Memory B cell (primary cell): ENCODE results near the gene ANKS1A.

Source experiments
- ATAC-seq: fragments of 150-1000 bp; cut with Tn5 transposase; 2 replicates; pipeline ENCODE4 v1.10.0; 2021; ENCODE audit warnings: low read depth, mild to moderate bottlenecking, moderate library complexity
- DNase-seq, 2 donors: peaks; one replicate each; pipeline ENCODE4 v3.0.0; 2022; ENCODE audit warnings: low spot score in 2 of 2
- H3K27ac Mint-ChIP-seq: one replicate; pipeline ENCODE4 v1.8.0; 2022; ENCODE audit warnings: mild to moderate bottlenecking, moderate library complexity, mixed read lengths
- H3K27me3 Mint-ChIP-seq: one replicate; pipeline ENCODE4 v1.8.0; 2022; ENCODE audit warnings: mixed read lengths
- H3K36me3 Mint-ChIP-seq: one replicate; pipeline ENCODE4 v1.8.0; 2022; ENCODE audit warnings: mild to moderate bottlenecking, mixed read lengths
- H3K4me1 Mint-ChIP-seq: one replicate; pipeline ENCODE4 v1.8.0; 2022; ENCODE audit warnings: mixed read lengths
- H3K4me3 Mint-ChIP-seq: one replicate; pipeline ENCODE4 v1.8.0; 2022; ENCODE audit warnings: mild to moderate bottlenecking, moderate library complexity, mixed read lengths
- H3K9me3 Mint-ChIP-seq: one replicate; pipeline ENCODE4 v1.8.0; 2022; ENCODE audit warnings: mixed read lengths

The ANKS1A gene

GRCh38 chr6:34967461-34967860 lies 78.4 kb downstream of the ANKS1A start:
- Mint-ChIP-seq H3K4me3 (no peak overlapping the region), H3K4me1 (no peaks in the 10 kb centered on the region), H3K9me3 (no peaks in the 10 kb centered on the region), H3K36me3 (peaks cover 11% of the 10 kb centered on the region), H3K27me3 (no peaks in the 10 kb centered on the region), H3K27ac (no peak overlapping the region)
- no peak for ATAC-seq
- no peak for DNase-seq

GRCh38 chr6:34969662-34970265 lies 80.7 kb downstream of the ANKS1A start:
- Mint-ChIP-seq H3K27ac (no peak overlapping the region), H3K9me3 (no peaks in the 10 kb centered on the region), H3K4me3 (no peak overlapping the region), H3K36me3 (peaks cover 14% of the 10 kb centered on the region), H3K27me3 (no peaks in the 10 kb centered on the region), H3K4me1 (no peaks in the 10 kb centered on the region)
- ATAC-seq (no peak), DNase-seq (no peak)

- H3K9me3 Mint-ChIP-seq = no peaks in the 10 kb centered on the region
- no peak for ATAC-seq
- no peaks in the 10 kb centered on the region for H3K27me3 Mint-ChIP-seq
- peaks cover 14% of the 10 kb centered on the region for H3K36me3 Mint-ChIP-seq
- no peak overlapping the region for H3K4me3 Mint-ChIP-seq
- H3K27ac Mint-ChIP-seq = no peak overlapping the region
- no peaks in the 10 kb centered on the region for H3K4me1 Mint-ChIP-seq
- DNase-seq = no peak
These were observed 81.4 kb downstream of the ANKS1A start for GRCh38 chr6:34970488-34970887.

- H3K4me1 Mint-ChIP-seq = no peaks in the 10 kb centered on the region
- ATAC-seq (no peak), DNase-seq (no peak)
- no peaks in the 10 kb centered on the region for H3K27me3 Mint-ChIP-seq
- no peaks in the 10 kb centered on the region for H3K9me3 Mint-ChIP-seq
- no peak overlapping the region for H3K27ac Mint-ChIP-seq
- H3K36me3 Mint-ChIP-seq = peaks cover 14% of the 10 kb centered on the region
- H3K4me3 Mint-ChIP-seq = no peak overlapping the region
These were observed 81.9 kb downstream of the ANKS1A start for GRCh38 chr6:34970957-34971356.

GRCh38 chr6:34973547-34974248 lies 84.6 kb downstream of the ANKS1A start:
- no peak overlapping the region for H3K27ac Mint-ChIP-seq
- DNase-seq = no peak

DNA sequence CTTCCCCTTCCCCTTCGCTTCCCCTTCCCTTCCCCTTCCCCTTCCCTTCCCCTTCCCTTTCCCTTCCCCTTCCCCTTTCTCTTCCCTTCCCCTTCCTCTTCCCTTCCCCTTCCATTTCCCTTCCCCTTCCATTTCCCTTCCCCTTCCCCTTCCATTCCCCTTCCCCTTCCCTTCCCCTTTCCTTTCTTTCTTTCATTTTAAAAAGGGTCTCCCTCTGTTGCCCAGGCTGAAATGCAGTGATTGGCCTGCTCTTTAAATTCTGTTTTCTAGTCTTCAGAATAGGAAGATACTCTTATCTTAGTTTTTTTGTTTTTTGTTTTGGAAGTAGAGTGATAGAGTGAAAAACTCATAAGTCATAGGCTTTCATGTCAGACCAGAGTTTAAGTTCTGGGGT lies 85.2 kb downstream of the ANKS1A start:
- peaks cover 18% of the 10 kb centered on the region for H3K36me3 Mint-ChIP-seq
- H3K9me3 Mint-ChIP-seq = no peaks in the 10 kb centered on the region
- H3K4me1 Mint-ChIP-seq = no peaks in the 10 kb centered on the region
- no peaks in the 10 kb centered on the region for H3K27me3 Mint-ChIP-seq
- no peak overlapping the region for H3K27ac Mint-ChIP-seq
- ATAC-seq (no peak), DNase-seq (no peak)
- no peak overlapping the region for H3K4me3 Mint-ChIP-seq

More at GRCh38 chr6:34973547-34974248, 84.6 kb downstream of the ANKS1A start:
- no peak for ATAC-seq
- Mint-ChIP-seq H3K4me1 (no peaks in the 10 kb centered on the region), H3K27me3 (no peaks in the 10 kb centered on the region), H3K36me3 (peaks cover 18% of the 10 kb centered on the region), H3K4me3 (no peak overlapping the region), H3K9me3 (no peaks in the 10 kb centered on the region)

DNA sequence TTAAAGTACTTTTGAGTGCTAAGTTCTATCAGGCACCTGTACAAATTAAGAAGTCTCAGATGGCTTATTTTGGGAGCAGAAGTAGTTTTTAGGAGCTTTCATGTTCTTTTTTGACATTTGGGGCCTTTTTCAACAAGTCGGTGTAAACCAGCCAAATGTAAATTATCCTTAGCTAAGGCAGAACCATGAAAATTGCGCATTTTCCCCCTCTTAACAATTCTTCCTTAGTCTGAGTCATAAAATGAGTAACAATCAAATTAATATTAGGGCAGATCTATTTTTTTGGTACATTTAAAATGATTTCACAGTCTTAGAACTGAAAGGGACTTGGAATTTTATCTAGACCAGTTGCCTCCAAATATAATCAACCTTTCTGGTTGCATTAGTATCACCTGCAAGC lies 87.2 kb downstream of the ANKS1A start:
- Mint-ChIP-seq H3K4me3 (no peak overlapping the region), H3K9me3 (no peaks in the 10 kb centered on the region), H3K27ac (no peak overlapping the region), H3K36me3 (peaks cover 13% of the 10 kb centered on the region), H3K27me3 (no peaks in the 10 kb centered on the region), H3K4me1 (no peaks in the 10 kb centered on the region)
- DNase-seq (no peak), ATAC-seq (no peak)

GRCh38 chr6:34979218-34979617 lies 90.2 kb downstream of the ANKS1A start:
- no peak for ATAC-seq
- H3K36me3 Mint-ChIP-seq = peaks cover 12% of the 10 kb centered on the region
- no peaks in the 10 kb centered on the region for H3K27me3 Mint-ChIP-seq
- no peak for DNase-seq
- no peak overlapping the region for H3K4me3 Mint-ChIP-seq
- no peak overlapping the region for H3K27ac Mint-ChIP-seq
- H3K9me3 Mint-ChIP-seq = no peaks in the 10 kb centered on the region
- no peaks in the 10 kb centered on the region for H3K4me1 Mint-ChIP-seq

DNA sequence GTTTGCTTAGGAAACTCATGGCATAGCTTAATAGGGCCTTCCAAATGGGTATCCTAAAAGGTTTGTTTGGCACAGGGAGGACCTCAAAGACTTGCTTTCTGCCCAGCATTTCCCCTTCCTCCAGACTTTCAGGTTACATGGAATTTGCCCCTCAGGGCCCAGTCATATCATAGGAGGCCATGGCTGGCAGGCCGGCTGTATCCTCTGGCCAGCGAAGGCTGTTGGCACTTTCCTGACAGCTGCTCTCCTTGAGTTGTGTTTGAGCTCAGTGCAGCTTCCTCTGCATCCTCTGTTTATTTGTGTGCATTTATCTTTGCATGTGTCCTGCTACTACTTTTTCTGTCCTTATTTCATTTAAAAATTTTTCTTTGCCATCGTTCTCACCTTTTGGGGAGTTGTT lies 90.9 kb downstream of the ANKS1A start:
- Mint-ChIP-seq H3K4me1 (no peaks in the 10 kb centered on the region), H3K4me3 (no peak overlapping the region), H3K9me3 (no peaks in the 10 kb centered on the region), H3K27me3 (no peaks in the 10 kb centered on the region), H3K36me3 (peaks cover 16% of the 10 kb centered on the region), H3K27ac (no peak overlapping the region)
- no peak for DNase-seq
- ATAC-seq = no peak

DNA sequence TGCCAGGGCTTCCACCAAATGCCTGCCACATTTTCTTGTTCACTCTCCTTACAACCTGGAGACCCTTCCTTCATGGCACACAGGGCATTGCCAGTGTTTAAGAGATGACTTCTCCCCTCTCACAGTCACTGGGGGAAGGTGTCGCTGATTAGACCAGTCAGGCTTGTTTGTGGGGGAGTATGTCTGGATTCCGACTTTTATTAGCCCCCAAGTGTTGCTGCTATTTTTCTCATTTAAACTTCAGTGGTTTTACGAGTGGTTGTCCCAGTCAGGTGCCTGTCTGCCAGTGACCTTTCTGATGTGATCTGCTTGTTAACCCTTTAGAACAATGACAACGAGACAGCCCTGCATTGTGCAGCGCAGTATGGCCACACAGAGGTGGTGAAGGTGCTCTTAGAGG lies 92.3 kb downstream of the ANKS1A start:
- Mint-ChIP-seq H3K4me1 (no peaks in the 10 kb centered on the region), H3K27ac (no peak overlapping the region), H3K36me3 (peaks cover 19% of the 10 kb centered on the region), H3K4me3 (no peak overlapping the region), H3K27me3 (no peaks in the 10 kb centered on the region), H3K9me3 (no peaks in the 10 kb centered on the region)
- DNase-seq = no peak
- ATAC-seq = no peak

GRCh38 chr6:34981951-34982350 lies 92.9 kb downstream of the ANKS1A start:
- Mint-ChIP-seq H3K9me3 (no peaks in the 10 kb centered on the region), H3K4me3 (no peak overlapping the region), H3K4me1 (no peaks in the 10 kb centered on the region), H3K27ac (no peak overlapping the region), H3K27me3 (no peaks in the 10 kb centered on the region), H3K36me3 (peaks cover 18% of the 10 kb centered on the region)
- no peak for ATAC-seq
- no peak for DNase-seq

DNA sequence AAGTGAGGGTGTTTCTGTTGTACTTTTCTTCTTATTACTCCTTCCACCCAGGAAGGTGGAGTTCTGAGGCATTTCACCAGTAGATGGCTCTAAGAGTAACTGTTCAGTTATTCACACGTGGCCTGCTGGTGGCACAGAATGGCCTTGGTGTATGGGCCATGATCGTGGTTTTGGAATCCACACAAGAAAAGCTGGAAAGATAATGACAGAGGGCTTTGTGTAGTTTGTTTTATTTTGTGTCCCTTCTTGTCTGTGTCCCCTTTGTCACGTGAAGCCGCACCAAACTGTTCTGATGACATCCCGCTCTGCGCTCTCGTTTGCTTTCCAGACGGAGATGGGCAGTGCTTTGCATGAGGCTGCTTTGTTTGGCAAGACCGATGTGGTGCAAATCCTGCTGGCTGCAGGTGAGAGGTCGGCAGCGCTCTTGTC lies 93.4 kb downstream of the ANKS1A start:
- Mint-ChIP-seq H3K4me3 (no peak overlapping the region), H3K27ac (no peak overlapping the region), H3K36me3 (peaks cover 18% of the 10 kb centered on the region), H3K9me3 (no peaks in the 10 kb centered on the region), H3K27me3 (no peaks in the 10 kb centered on the region), H3K4me1 (no peaks in the 10 kb centered on the region)
- no peak for DNase-seq
- no peak for ATAC-seq

DNA sequence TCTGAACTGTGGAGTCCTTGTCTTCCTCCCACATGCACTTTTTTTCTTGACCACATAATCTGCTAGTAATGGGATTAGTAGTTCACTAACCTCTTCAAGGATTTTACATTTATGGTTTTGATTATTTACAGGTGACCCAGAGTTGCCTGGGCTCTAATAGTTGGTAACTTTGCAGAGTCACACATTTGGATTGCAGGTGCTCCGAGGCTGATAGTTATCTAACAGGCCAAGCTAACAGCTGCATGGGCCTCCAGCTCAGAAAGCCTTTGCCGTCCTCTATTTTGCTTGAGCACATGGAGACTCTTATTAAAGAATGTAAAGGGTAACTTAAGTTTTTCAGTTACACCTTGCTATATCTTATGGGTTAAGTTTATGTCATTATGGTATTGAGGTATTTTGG lies 95.4 kb downstream of the ANKS1A start:
- peaks cover 17% of the 10 kb centered on the region for H3K36me3 Mint-ChIP-seq
- DNase-seq = no peak
- H3K9me3 Mint-ChIP-seq = no peaks in the 10 kb centered on the region
- no peak overlapping the region for H3K4me3 Mint-ChIP-seq
- H3K4me1 Mint-ChIP-seq = no peaks in the 10 kb centered on the region
- no peaks in the 10 kb centered on the region for H3K27me3 Mint-ChIP-seq
- ATAC-seq = no peak
- no peak overlapping the region for H3K27ac Mint-ChIP-seq

- Mint-ChIP-seq H3K27ac (no peak overlapping the region), H3K4me3 (no peak overlapping the region), H3K36me3 (peaks cover 21% of the 10 kb centered on the region), H3K27me3 (no peaks in the 10 kb centered on the region), H3K4me1 (no peaks in the 10 kb centered on the region), H3K9me3 (no peaks in the 10 kb centered on the region)
- no peak for ATAC-seq
- no peak for DNase-seq
These were observed 96.2 kb downstream of the ANKS1A start for GRCh38 chr6:34985236-34985635.

GRCh38 chr6:34986845-34987246 lies 97.8 kb downstream of the ANKS1A start:
- H3K4me3 Mint-ChIP-seq = no peak overlapping the region
- DNase-seq = peak; percentile 20 to 34
- H3K27ac Mint-ChIP-seq = no peak overlapping the region
- H3K4me1 Mint-ChIP-seq = no peaks in the 10 kb centered on the region
- peaks cover 28% of the 10 kb centered on the region for H3K36me3 Mint-ChIP-seq
- H3K9me3 Mint-ChIP-seq = no peaks in the 10 kb centered on the region
- no peaks in the 10 kb centered on the region for H3K27me3 Mint-ChIP-seq
- ATAC-seq = peak; percentile 19
